HEK293 (cell line): ENCODE measurements around the gene RRAGC.

Experiments
- CTCF ChIA-PET: fragments of 350-600 bp; formaldehyde crosslinking; extraction: SDS; loops from one replicate; lab custom pipeline; 2021; ENCODE audit warnings: antibody characterized with exemption; lab: Yijun Ruan, JAX
- POLR2A ChIA-PET: fragments of 300-600 bp; formaldehyde crosslinking; extraction: SDS; loops from one replicate; lab custom pipeline; 2020; ENCODE audit warnings: antibody characterized with exemption, inconsistent platforms; lab: Yijun Ruan, JAX
- H3K27ac ChIP-seq: fragments of 200-500 bp; sonication (Bioruptor generic); 2 replicates; pipeline ENCODE4 v1.5.1; 2014; ENCODE audit warnings: low read depth, low read length, control low read depth, inconsistent platforms; ENCODE audit errors: extremely low read depth
- H3K36me3 ChIP-seq, 2 experiments: fragments of 200-500 bp in 1 of 2; sonication (Bioruptor generic) in 1 of 2; 1 replicate in 1 of 2; 2 replicates in 1 of 2; pipeline ENCODE4 v1.5.1; 2014 to 2017; ENCODE audit warnings: inconsistent platforms in 2 of 2, low read length in 2 of 2; ENCODE audit not compliant: control insufficient read depth in 2 of 2, insufficient read depth in 1 of 2
- H3K4me1 ChIP-seq: fragments of 200-500 bp; sonication (Bioruptor generic); 2 replicates; pipeline ENCODE4 v1.5.1; 2014; ENCODE audit warnings: mild to moderate bottlenecking, low read length, inconsistent platforms; ENCODE audit not compliant: control insufficient read depth, insufficient read depth
- H3K4me3 ChIP-seq: 2 replicates; pipeline ENCODE4 v1.5.1; 2011; ENCODE audit warnings: low read depth, mild to moderate bottlenecking, control low read depth, low read length, moderate library complexity
- H3K9me3 ChIP-seq: fragments of 200-500 bp; sonication (Bioruptor generic); 2 replicates; pipeline ENCODE4 v1.5.1; 2014; ENCODE audit warnings: low read depth, low read length, inconsistent platforms; ENCODE audit not compliant: control insufficient read depth, insufficient read depth
- GFI1B ChIP-seq: fragments of 450-650 bp; formaldehyde crosslinking; IDR thresholded peaks from 2 replicates; pipeline ENCODE4 v1.5.1; 2016; ENCODE audit warnings: missing biosample characterization, missing genetic modification characterization
- KLF7 ChIP-seq: fragments of 450-650 bp; formaldehyde crosslinking; IDR thresholded peaks from 2 replicates; pipeline ENCODE4 v1.5.1; 2016; ENCODE audit warnings: missing biosample characterization, missing genetic modification characterization, borderline replicate concordance
- KLF9 ChIP-seq: fragments of 450-650 bp; formaldehyde crosslinking; IDR thresholded peaks from 2 replicates; pipeline ENCODE4 v1.5.1; 2016; ENCODE audit warnings: missing biosample characterization, missing genetic modification characterization, low read depth
- MEIS1 ChIP-seq: sonication (generic); formaldehyde crosslinking; IDR thresholded peaks from 2 replicates; pipeline ENCODE4 v1.8.1; 2022; ENCODE audit warnings: missing genetic modification reagents, mild to moderate bottlenecking, borderline replicate concordance
- MYNN ChIP-seq: fragments of 450-650 bp; formaldehyde crosslinking; IDR thresholded peaks from 2 replicates; pipeline ENCODE4 v1.5.1; 2016; ENCODE audit warnings: missing biosample characterization, missing genetic modification characterization, borderline replicate concordance
- OVOL3 ChIP-seq: fragments of 450-650 bp; formaldehyde crosslinking; IDR thresholded peaks from 2 replicates; pipeline ENCODE4 v1.5.1; 2016; ENCODE audit warnings: missing biosample characterization, missing genetic modification characterization
- REPIN1 ChIP-seq: fragments of 450-650 bp; formaldehyde crosslinking; IDR thresholded peaks from 2 replicates; pipeline ENCODE4 v1.5.1; 2017; ENCODE audit warnings: missing biosample characterization, missing genetic modification characterization, low read depth
- ZBTB20 ChIP-seq: fragments of 450-650 bp; formaldehyde crosslinking; IDR thresholded peaks from 2 replicates; pipeline ENCODE4 v1.5.1; 2016; ENCODE audit warnings: missing biosample characterization, missing genetic modification characterization
- ZBTB44 ChIP-seq: fragments of 450-650 bp; IDR thresholded peaks from 2 replicates; pipeline ENCODE4 v1.5.1; 2018; ENCODE audit warnings: missing biosample characterization, mild to moderate bottlenecking, missing genetic modification characterization
- ZBTB7A ChIP-seq: fragments of 450-650 bp; formaldehyde crosslinking; IDR thresholded peaks from 2 replicates; pipeline ENCODE4 v1.5.1; 2016; ENCODE audit warnings: low read depth, missing biosample characterization, missing genetic modification characterization
- ZBTB8A ChIP-seq: fragments of 450-650 bp; formaldehyde crosslinking; IDR thresholded peaks from 2 replicates; pipeline ENCODE4 v1.5.1; 2016; ENCODE audit warnings: missing biosample characterization, missing genetic modification characterization
- ZNF146 ChIP-seq: fragments of 450-650 bp; formaldehyde crosslinking; IDR thresholded peaks from 2 replicates; pipeline ENCODE4 v1.5.1; 2016; ENCODE audit warnings: missing biosample characterization, missing genetic modification characterization
- ZNF169 ChIP-seq: fragments of 450-650 bp; formaldehyde crosslinking; IDR thresholded peaks from 2 replicates; pipeline ENCODE4 v1.5.1; 2016; ENCODE audit warnings: missing biosample characterization, missing genetic modification characterization
- ZNF174 ChIP-seq: fragments of 450-650 bp; formaldehyde crosslinking; IDR thresholded peaks from 2 replicates; pipeline ENCODE4 v1.5.0; 2017; ENCODE audit warnings: missing biosample characterization, mild to moderate bottlenecking, missing genetic modification characterization
- ZNF223 ChIP-seq: fragments of 450-650 bp; formaldehyde crosslinking; IDR thresholded peaks from 2 replicates; pipeline ENCODE4 v1.5.1; 2016; ENCODE audit warnings: missing biosample characterization, missing genetic modification characterization
- ZNF26 ChIP-seq: fragments of 450-650 bp; formaldehyde crosslinking; IDR thresholded peaks from 2 replicates; pipeline ENCODE4 v1.5.1; 2016; ENCODE audit warnings: missing biosample characterization, missing genetic modification characterization
- ZNF311 ChIP-seq: fragments of 450-650 bp; formaldehyde crosslinking; IDR thresholded peaks from 2 replicates; pipeline ENCODE4 v1.5.1; 2017; ENCODE audit warnings: missing biosample characterization, missing genetic modification characterization, borderline replicate concordance
- ZNF518A ChIP-seq: fragments of 450-650 bp; formaldehyde crosslinking; conservative IDR thresholded peaks from 2 replicates; pipeline ENCODE4 v1.5.1; 2016; ENCODE audit warnings: low read depth, missing biosample characterization, missing genetic modification characterization
- ZNF747 ChIP-seq: fragments of 450-650 bp; formaldehyde crosslinking; IDR thresholded peaks from 2 replicates; pipeline ENCODE4 v1.5.1; 2016; ENCODE audit warnings: missing biosample characterization, missing genetic modification characterization
- ZNF785 ChIP-seq: fragments of 450-650 bp; formaldehyde crosslinking; IDR thresholded peaks from 2 replicates; pipeline ENCODE4 v1.5.1; 2016; ENCODE audit warnings: missing biosample characterization, missing genetic modification characterization
- ZNF837 ChIP-seq: fragments of 450-650 bp; formaldehyde crosslinking; IDR thresholded peaks from 2 replicates; pipeline ENCODE4 v1.5.1; 2016; ENCODE audit warnings: missing biosample characterization, missing genetic modification characterization
- TF ChIP-seq, protein P1 (sequence below): fragments of 450-650 bp; formaldehyde crosslinking; IDR thresholded peaks from 2 replicates; pipeline ENCODE4 v1.5.1; 2016; ENCODE audit warnings: missing biosample characterization, missing genetic modification characterization
- TF ChIP-seq, protein P2 (sequence below): fragments of 450-650 bp; formaldehyde crosslinking; IDR thresholded peaks from 2 replicates; pipeline ENCODE4 v1.5.1; 2017; ENCODE audit warnings: missing biosample characterization, missing genetic modification characterization

RRAGC gene

GRCh38 chr1:38840281-38840680, 19.3 kb downstream of the RRAGC start:
- CTCF ChIA-PET: interaction anchor here (1.1 kb wide), 1 partner anchor 258 kb away, joined by 3 read pairs; no protein-coding TSS in a partner anchor
- no peak overlapping the region for H3K4me3 ChIP-seq
- no peak for TF ChIP-seq ZNF223 (tag by site-specific recombination)
- TF ChIP-seq REPIN1 (tag by site-specific recombination): no peak
- TF ChIP-seq KLF7 (tag by site-specific recombination): no peak
- TF ChIP-seq, protein P1, sequence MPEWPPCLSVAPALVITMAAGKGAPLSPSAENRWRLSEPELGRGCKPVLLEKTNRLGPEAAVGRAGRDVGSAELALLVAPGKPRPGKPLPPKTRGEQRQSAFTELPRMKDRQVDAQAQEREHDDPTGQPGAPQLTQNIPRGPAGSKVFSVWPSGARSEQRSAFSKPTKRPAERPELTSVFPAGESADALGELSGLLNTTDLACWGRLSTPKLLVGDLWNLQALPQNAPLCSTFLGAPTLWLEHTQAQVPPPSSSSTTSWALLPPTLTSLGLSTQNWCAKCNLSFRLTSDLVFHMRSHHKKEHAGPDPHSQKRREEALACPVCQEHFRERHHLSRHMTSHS (tag by site-specific recombination): no peak
- TF ChIP-seq ZBTB7A (tag by site-specific recombination): no peak
- TF ChIP-seq MEIS1: no peak
- TF ChIP-seq, protein P2, sequence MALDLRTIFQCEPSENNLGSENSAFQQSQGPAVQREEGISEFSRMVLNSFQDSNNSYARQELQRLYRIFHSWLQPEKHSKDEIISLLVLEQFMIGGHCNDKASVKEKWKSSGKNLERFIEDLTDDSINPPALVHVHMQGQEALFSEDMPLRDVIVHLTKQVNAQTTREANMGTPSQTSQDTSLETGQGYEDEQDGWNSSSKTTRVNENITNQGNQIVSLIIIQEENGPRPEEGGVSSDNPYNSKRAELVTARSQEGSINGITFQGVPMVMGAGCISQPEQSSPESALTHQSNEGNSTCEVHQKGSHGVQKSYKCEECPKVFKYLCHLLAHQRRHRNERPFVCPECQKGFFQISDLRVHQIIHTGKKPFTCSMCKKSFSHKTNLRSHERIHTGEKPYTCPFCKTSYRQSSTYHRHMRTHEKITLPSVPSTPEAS (tag by site-specific recombination): no peak
- TF ChIP-seq ZNF146 (tag by site-specific recombination): no peak
- no peak for TF ChIP-seq ZNF169 (tag by site-specific recombination)
- TF ChIP-seq ZNF174 (tag by site-specific recombination): no peak
- no peak for TF ChIP-seq ZNF518A (tag by site-specific recombination)
- TF ChIP-seq ZNF785 (tag by site-specific recombination): no peak
- no peak for TF ChIP-seq KLF9 (tag by site-specific recombination)
- no peak for TF ChIP-seq ZBTB8A (tag by site-specific recombination)
- no peak for TF ChIP-seq GFI1B
- no peak for TF ChIP-seq MYNN (tag by site-specific recombination)
- TF ChIP-seq ZNF747 (tag by site-specific recombination): no peak
- H3K27ac ChIP-seq: no peak overlapping the region
- H3K9me3 ChIP-seq: no peaks in the 10 kb centered on the region
- no peaks in the 10 kb centered on the region for H3K4me1 ChIP-seq
- peaks cover 25 to 69% of the 10 kb centered on the region in 2 experiments for H3K36me3 ChIP-seq
- POLR2A ChIA-PET: no interaction called here

DNA sequence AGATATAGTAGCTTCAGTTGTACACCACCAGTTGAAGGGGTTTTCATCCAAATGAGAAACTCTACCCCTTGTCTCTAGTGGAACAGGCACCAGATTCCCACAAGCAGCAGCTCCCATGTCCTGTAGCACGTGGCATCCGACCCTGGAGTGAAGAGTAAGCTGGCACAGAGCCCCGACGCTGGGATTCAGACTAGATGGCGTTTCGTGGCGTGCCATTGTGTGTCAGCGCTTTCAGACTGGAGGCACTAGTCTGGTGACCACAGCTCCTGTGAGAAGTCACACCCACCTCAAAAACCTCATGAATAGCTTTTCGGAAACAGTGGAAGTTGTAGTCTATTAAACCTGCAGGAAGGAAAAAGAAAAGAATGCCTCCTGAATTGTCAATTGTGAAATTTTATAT, 20.2 kb downstream of the RRAGC start:
- Histone ChIP-seq H3K4me3 (no peak overlapping the region), H3K4me1 (no peaks in the 10 kb centered on the region), H3K27ac (no peak overlapping the region), H3K36me3 (peaks cover 24 to 60% of the 10 kb centered on the region in 2 experiments), H3K9me3 (no peaks in the 10 kb centered on the region)
- ChIA-PET POLR2A (no interaction called here), CTCF (interaction anchor here (0.7 to 1.1 kb wide), 3 partner anchors 18 to 259 kb away, joined by 3 to 5 read pairs (median 3); no protein-coding TSS in a partner anchor)
- TF ChIP-seq ZBTB44 (tag by site-specific recombination): no peak
- TF ChIP-seq ZBTB20: no peak
- TF ChIP-seq ZNF311 (tag by site-specific recombination): no peak
- TF ChIP-seq ZNF26: no peak
- no peak for TF ChIP-seq OVOL3 (tag by site-specific recombination)
- TF ChIP-seq, protein P2 (tag by site-specific recombination): no peak
- no peak for TF ChIP-seq ZNF837
